ENCODE measurements around the gene TMEM44. TPM values are rescaled to one million over a fixed set of nuclear protein-coding genes. Genes with fewer than 3 reads are reported as not detected.

Gene TMEM44
- total and polyA plus RNA-seq, 9 of the 15 experiments (the other 6 are each of a cell fraction or from before 2014, with no cell fraction given) = 0.53 to 18.1 (median 11.3) TPM

GRCh38 chr3:194574639-194575483, 58.4 kb downstream of the TMEM44 start (continued):
- TF ChIP-seq ETV1 (tag; conservative IDR thresholded peaks at IDR 0.05; ENCODE audit: low read depth) (0 out of 2 replicates have a peak, but pooled peaks have one; percentile 14), NKRF (IDR thresholded peaks at IDR 0.05; ENCODE audit: borderline replicate concordance) (no peak), RBM25 (IDR thresholded peaks at IDR 0.05; ENCODE audit: low read depth, low read length, severe bottlenecking) (no peak), ELF1 (tag; IDR thresholded peaks at IDR 0.05) (0 out of 2 replicates have a peak, but pooled peaks have one; percentile 46), ARID1B (IDR thresholded peaks at IDR 0.05) (peak; percentile 90), SAFB (IDR thresholded peaks at IDR 0.05; ENCODE audit: borderline replicate concordance, low read depth, low read length) (no peak), CHD2 (IDR thresholded peaks at IDR 0.05; ENCODE audit: low read depth, low read length) (no peak), SMAD1 (IDR thresholded peaks at IDR 0.05; ENCODE audit: low read depth, low read length, partially characterized antibody) (no peak), MTA2 (IDR thresholded peaks at IDR 0.05; ENCODE audit: low read depth) (peak; percentile 34; the same call in 1 of the 2 replicates)
- TF ChIP-seq, protein P1, sequence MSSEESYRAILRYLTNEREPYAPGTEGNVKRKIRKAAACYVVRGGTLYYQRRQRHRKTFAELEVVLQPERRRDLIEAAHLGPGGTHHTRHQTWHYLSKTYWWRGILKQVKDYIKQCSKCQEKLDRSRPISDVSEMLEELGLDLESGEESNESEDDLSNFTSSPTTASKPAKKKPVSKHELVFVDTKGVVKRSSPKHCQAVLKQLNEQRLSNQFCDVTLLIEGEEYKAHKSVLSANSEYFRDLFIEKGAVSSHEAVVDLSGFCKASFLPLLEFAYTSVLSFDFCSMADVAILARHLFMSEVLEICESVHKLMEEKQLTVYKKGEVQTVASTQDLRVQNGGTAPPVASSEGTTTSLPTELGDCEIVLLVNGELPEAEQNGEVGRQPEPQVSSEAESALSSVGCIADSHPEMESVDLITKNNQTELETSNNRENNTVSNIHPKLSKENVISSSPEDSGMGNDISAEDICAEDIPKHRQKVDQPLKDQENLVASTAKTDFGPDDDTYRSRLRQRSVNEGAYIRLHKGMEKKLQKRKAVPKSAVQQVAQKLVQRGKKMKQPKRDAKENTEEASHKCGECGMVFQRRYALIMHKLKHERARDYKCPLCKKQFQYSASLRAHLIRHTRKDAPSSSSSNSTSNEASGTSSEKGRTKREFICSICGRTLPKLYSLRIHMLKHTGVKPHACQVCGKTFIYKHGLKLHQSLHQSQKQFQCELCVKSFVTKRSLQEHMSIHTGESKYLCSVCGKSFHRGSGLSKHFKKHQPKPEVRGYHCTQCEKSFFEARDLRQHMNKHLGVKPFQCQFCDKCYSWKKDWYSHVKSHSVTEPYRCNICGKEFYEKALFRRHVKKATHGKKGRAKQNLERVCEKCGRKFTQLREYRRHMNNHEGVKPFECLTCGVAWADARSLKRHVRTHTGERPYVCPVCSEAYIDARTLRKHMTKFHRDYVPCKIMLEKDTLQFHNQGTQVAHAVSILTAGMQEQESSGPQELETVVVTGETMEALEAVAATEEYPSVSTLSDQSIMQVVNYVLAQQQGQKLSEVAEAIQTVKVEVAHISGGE (CRISPR knock-in tag; IDR thresholded peaks at IDR 0.05) = 0 out of 6 replicates have a peak, but pooled peaks of 1 of the 3 experiments have one; percentile 17
- TF ChIP-seq, protein P2, sequence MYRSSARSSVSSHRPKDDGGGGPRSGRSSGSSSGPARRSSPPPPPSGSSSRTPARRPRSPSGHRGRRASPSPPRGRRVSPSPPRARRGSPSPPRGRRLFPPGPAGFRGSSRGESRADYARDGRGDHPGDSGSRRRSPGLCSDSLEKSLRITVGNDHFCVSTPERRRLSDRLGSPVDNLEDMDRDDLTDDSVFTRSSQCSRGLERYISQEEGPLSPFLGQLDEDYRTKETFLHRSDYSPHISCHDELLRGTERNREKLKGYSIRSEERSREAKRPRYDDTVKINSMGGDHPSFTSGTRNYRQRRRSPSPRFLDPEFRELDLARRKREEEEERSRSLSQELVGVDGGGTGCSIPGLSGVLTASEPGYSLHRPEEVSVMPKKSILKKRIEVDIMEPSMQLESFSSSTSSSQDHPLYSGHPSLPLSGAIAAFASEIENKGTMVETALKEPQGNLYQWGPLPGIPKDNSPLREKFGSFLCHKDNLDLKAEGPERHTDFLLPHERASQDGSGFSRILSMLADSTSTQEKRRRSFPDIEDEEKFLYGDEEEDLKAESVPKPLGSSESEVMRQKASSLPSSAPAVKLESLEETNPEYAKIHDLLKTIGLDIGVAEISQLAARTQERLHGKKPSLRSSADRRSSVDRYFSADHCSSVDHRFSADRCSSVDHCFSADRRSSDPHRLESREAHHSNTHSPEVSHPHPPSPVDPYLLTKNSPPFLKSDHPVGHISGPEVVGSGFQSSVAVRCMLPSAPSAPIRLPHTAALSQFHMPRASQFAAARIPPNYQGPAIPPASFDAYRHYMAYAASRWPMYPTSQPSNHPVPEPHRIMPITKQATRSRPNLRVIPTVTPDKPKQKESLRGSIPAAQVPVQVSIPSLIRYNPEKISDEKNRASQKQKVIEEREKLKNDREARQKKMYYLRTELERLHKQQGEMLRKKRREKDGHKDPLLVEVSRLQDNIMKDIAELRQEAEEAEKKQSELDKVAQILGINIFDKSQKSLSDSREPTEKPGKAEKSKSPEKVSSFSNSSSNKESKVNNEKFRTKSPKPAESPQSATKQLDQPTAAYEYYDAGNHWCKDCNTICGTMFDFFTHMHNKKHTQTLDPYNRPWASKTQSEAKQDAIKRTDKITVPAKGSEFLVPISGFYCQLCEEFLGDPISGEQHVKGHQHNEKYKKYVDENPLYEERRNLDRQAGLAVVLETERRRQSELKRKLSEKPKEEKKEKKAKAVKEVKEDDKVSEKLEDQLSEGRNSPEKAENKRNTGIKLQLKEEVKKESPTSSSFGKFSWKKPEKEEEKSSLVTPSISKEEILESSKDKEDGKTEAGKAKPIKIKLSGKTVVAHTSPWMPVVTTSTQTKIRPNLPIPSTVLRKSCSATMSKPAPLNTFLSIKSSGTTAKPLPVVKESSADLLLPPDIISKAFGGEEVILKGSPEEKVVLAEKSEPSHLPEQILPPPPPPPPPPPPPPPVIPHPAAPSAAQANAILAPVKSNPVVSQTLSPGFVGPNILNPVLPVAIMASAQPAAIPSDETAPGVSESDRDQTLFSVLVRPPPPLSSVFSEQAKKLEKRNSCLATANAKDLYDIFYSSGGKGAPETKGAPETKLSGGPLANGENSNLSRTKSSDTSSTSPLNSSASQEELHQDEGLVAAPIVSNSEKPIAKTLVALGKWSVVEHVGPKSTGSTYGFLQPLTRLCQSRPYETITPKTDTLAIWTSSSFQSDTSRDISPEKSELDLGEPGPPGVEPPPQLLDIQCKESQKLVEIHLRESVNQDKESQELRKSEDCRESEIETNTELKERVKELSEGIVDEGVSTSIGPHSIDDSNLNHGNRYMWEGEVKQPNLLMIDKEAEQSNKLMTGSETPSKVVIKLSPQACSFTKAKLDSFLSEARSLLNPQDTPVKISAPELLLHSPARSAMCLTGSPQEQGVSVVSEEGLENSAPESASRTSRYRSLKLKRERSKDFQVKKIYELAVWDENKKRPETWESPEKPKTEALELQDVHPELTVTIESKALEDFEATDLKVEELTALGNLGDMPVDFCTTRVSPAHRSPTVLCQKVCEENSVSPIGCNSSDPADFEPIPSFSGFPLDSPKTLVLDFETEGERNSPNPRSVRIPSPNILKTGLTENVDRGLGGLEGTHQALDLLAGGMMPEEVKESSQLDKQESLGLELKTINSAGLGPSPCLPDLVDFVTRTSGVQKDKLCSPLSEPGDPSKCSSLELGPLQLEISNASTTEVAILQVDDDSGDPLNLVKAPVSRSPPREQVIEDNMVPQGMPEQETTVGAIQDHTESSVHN (IDR thresholded peaks at IDR 0.05; ENCODE audit: borderline replicate concordance in 1 of 2, low read depth in 1 of 2) = peak in 1 of 2 experiments; percentile 99; a peak in 2 of 4 replicates
